Right forelimb (tissue), 1 donor: ENCODE measurements around the gene SMTNL2.
"Not testable (repeated sequence)": the region's sequence is repeated elsewhere in the genome, so short reads cannot be mapped to it uniquely, and the experiment has no call there.

ENCODE experiments used
- DNase-seq: peaks from one replicate; pipeline ENCODE4 v3.0.0-alpha.2; 2018

Gene SMTNL2

DNA sequence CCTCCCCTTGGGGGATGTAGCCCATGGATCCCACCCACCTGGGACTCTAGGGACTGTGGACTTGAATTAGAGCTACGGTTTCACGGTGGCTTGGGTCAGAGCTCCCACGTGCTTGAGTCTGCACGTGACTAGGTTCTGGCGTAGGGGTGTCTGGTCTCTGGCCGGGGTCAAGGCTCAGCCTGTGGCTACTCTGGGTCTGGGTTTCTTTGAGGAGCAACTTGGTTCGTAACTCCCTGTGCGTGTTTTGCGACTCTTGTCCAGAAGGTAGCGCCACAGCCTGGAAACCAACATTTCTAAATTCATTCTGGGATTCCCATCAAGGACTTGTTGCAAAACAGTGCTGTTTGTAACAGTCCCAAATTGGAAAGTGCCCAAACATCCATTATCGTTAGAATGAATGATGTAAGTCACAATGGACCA, 23.5 kb upstream of the SMTNL2 start:
- DNase-seq: no peak

DNA sequence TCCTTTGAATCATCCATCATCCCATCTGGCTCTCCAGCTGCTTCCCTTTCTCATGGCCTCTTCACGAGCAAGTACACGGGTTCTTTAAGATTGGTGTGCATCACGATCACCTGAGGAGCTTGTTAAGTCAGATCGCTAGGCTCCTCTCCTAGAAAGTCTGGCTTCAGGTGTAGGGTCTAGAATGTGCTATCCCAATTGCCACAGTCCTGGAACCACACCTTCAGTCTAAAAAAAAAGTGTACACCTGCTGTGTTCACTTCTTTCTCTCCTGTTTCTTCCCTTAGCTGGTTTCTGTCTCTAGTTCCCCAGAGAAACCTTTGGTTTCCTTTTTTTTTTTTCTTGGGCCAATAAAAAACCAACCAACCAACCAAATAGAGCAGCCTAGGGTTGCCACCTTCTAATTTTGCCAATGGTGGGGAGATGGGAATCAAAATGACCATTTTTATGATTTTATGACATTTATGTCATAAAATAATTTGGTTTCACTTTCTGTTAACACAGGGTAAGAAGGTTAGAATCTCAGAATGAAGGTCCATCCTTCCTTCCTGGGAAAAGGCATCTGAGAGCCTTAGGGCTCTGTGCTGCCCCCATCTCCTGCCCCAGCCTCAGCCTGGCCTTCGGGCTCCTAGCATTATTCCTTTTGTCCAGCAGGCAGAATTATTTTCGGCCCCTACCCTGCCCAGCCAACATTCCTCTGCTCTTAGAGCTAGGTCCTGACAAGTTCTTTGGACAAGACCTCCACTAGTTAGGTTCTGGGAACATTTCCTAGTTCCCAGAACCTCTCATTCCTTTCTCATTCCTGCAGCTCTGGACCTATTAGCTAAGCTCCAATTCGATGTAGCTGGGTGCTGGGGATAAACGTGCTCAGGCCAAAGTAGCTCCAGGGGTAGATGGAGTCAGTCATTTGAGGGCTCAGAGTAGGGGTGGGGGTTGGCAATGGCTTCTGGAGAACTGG, 22.0 kb upstream of the SMTNL2 start:
- DNase-seq: no peak

DNA sequence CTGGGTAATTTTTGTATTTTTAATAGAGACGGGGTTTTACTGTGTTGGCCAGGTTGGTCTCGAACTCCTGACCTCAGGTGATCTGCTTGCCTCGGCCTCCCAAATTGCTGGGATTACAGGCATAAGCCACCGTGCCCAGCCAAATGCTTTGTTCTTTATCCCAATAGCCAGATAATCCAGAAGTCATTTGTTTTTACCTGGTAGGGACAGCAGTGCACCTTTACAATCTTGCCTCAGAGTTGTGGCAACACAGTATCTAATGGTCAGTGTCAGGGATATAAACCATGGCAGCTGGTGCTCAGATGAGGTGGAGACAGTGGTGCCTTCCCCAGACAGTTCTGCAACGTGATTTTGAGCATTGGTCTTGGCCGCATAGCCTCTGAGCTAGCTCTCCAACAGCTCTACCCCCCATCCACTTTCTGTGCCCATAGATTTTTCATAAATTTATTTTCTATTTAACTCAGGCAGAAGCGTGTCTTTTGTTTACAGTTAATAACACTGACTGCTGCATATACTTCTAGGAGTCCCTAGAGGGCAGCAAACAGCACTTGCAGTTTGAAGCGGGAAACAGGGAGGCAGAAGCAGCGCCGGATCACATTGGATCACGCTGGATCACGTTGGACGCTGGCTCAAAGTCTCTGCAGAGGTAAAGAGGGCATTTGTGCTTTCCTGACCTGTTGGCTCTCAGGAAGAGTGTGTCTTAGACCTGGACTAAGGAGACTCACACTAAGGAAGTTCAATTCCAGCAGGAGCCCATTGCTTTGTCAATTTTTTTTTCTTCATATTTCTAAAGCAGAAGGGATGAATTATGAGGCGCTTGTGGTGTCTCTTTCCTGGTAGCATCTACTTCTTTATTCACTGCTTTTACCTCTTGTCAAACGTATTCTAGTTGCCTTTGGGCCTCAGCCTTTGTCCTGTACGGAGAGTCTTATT, 18.9 kb upstream of the SMTNL2 start:
- peak; percentile 76 for DNase-seq

DNA sequence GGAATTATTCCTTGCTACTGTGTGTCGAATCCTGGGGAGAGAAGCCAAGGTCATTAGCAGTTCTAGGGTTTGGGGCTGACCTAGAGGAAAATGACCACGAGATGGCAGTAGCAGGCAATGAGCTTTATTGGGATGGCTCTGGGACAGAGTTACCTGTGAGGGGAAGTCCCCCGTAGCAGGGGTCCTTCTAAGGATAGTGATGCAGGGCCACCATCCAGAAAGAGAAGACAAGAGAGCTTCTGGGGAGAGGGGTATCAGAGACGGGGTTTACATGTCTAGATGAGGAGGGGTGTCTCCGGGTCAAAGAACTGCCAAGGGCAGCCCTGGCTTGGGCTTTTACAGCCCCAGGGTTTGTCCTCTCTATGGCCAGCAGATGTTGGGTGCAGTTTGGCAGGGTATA, 17.5 kb upstream of the SMTNL2 start:
- peak; percentile 63 for DNase-seq

DNA sequence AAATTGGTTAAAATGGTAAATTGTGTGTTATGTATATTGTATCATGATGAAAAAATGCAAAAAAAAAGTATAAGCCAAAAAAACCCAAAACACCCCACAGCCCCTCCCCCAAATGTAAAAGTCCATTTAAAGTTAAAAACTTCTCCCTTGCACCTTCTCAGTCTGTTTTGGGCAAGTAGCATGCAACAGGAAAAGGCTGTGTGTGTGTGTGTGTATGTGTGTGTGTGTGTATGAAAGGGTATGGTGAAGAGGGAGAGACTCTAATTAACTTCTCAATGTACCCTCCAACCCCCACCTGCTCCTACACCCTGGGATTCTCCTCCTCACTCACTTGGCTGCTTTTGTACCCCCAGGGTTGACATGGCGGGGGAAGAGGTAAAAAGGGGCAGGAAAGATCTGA, 14.7 kb upstream of the SMTNL2 start:
- no peak for DNase-seq

DNA sequence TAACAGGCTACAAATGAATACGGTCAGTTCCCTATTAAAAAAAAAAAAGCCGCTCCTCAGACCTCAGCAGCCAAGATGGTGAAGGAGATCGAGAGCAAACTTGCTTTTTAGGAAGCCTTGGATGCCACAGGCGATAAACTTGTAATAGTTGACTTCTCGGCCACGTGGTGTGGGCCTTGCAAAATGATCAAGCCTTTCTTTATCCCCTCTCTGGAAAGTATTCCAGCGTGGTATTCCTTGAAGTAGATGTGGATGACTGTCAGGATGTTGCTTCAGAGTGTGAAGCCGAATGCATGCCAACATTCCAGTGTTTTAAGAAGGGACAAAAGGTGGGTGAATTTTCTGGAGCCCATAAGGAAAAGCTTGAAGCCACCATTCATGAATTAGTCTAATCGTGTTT, 12.2 kb upstream of the SMTNL2 start:
- no peak for DNase-seq

DNA sequence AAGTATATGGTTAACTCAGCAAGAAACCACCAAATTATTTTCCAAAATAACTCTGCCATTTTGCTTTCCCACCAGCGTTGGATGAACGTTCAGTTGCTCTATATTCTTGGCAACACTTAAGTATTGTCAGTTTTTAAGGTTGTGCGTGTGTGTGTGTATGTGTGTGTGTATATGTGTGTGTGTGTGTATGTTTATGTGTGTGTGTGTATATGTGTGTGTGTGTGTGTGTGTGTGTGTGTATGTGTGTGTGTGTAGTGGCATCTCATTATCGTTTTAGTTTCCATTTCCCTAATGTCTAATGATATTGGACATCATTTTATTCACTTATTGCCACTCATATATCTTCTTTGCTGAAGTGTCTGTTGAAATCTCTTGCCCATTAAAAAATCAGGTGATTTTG, 11.2 kb upstream of the SMTNL2 start:
- no peak for DNase-seq

DNA sequence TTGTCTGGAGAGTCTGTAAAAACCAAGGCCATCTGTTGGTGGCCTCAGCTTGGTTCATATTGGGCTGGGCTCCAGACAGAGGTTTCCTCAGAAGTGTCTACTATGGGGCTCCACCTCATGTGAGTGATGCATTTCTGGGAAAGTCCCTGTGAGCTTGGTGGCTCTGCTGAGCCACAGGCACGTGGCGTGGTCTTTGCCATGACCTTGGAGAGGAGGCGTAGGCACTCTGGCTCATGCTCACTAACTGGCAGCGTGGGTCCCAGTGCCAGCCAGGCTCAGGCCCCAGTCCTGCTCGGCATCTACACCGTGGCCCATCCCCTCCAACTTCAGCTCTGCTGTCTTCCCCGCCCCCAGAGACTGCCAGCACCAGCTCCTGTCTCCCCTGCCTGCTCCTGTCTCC, 10.7 kb upstream of the SMTNL2 start:
- no peak for DNase-seq

DNA sequence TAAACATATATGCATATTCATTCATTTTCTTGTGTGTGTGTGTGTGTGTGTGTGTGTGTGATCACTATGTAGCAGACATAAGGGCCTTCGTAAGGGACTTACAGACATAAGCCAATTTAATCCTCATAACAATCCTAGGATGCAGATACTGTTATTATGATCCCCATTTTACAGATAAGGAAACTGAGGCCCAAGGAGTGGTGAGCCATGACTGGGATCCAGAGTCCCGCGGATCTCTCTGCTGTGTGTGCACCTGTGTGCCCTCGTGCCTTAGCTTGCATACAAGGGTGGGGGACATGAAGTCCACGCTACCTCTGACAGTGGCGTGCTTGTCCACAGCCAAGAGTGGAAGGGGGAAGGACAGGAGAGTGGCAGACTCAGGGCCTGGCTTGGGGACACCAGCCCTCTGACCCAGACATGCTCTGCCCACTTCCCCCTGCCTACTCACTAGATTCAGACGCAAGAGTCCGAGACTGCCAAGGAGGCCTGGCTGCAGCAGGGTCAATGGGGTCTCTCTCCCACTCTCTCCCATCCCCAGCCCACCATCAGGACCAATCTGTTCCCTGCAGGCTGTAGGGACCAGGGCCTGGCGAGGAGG, 9.8 kb upstream of the SMTNL2 start:
- DNase-seq: no peak

DNA sequence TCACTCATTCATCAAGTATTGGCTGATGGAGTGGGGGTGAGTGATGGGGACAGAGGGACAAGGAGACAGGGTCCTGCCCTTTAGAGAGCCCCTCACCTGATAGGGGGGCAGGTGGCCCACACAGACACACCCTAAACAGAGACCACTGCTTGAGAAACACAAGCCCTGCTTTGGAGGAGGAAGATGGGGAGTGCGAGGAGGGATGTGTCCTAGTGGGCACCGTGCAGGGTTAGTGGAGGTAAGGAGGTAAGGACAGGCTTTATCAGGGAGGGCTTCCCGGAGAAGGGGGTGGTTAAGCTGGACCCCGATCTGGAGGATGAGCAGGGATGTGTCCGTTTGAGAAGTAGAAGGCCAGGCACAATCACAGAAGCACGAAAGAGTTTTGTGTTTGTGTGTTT, 8.2 kb upstream of the SMTNL2 start:
- no peak for DNase-seq

DNA sequence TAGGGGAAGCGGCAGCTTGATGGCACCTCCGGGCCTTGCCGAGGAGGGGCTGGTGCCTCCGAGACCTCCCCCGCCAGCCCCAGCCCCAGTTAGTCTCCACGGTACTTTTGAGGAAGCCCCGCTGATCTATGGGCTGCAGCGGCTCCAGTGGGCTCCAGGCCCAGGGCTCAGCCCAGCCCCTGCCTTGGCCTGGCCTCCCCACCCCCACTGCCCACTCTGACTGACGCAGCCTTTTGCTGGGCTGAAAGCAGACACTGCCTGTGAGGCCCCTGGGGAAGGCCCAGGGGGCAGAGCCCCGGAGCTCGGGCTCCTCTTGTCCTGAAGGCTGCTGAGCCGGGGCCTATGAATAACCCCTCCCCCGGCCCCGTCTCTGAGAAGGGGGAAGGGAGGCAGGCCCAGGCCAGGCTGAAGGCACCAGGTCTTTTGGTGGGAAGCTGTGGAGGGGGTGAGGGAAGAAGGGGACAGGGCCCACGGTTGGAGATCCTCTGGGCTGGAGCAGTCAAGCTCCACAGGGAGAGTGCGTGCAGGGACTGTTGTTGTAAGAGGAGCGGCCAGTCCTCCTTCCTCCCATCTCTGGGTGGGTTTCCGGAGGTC, 7.5 kb upstream of the SMTNL2 start:
- DNase-seq: no peak

DNA sequence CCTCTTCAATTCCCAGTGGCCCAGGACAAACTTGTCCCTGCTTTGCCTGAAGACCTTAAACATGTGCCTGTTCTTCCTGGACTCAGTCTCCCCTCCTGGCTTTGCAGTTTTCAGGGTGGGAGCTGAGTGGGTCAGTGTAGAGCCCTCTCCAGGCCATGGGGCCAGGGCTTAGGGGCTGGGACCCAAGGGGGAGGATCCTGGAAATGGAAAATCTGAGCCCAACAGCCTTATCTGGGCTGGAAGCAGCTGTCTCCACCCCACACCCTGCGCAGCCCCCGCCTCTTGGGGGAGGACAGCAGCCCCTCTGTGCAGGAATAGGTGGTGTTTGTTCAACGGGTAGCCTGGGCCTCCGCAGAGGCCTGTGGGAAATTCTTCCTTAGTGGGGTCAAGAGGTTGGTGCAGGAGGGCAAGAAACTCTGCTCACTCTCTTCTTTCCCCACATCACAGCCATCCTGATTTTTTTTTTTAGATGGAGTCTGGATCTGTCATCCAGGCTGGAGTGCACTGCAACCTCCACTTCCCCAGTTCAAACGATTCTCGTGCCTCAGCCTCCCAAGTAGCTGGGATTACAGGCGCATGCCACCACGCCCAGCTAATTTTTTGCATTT, 6.8 kb upstream of the SMTNL2 start:
- DNase-seq: no peak

DNA sequence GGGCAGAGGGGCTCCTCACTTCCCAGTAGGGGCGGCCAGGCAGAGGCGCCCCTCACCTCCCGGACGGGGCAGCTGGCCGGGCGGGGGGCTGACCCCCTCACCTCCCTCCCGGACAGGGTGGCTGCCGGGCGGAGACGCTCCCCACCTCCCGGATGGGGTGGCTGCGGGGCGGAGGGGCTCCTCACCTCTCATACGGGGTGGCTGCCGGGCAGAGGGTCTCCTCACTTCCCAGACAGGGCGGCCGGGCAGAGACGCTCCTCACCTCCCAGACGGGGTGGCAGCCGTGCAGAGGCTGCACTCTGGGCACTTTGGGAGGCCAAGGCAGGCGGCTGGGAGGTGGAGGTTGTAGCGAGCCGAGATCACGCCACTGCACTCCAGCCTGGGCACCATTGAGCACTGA, 6.0 kb upstream of the SMTNL2 start:
- DNase-seq: not testable (repeated sequence)

DNA sequence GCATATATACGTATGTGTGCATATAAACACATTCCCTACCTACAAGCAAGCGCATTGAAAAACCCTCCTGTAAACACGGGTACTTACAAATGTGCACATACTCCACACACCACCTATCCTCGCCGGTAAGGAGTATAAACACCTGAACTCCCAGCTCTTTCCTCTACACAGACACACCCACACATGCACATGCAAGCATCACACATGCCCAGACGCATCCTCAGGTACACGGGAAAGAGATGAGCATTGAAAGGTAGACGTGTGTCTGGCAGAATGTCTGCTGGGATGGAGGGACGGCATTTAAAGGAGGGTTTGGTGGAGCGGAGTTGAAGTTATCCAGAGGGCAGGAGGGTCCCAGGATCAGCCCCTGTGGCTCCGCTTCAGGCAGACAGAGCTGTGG, 4.7 kb upstream of the SMTNL2 start:
- no peak for DNase-seq

DNA sequence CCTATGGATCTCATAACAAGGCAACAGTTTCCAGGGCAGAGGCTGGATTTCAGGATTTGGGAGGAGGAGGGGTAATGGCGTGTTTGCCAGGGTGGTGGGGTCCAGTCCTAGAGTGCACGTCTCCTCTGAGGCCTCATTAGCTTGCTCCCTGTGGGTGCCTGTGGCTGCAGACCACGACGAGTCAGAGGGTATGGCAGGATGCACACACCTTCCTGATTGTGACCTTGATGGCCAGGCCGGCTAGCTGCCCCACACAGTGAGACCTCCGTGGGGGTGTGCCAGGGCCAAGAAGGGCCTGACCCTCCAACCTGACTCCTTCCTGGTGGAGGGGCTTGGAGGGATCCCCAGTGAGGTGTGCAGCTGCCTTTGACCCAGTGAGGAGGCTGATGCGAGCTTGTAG, 4.0 kb upstream of the SMTNL2 start:
- no peak for DNase-seq

DNA sequence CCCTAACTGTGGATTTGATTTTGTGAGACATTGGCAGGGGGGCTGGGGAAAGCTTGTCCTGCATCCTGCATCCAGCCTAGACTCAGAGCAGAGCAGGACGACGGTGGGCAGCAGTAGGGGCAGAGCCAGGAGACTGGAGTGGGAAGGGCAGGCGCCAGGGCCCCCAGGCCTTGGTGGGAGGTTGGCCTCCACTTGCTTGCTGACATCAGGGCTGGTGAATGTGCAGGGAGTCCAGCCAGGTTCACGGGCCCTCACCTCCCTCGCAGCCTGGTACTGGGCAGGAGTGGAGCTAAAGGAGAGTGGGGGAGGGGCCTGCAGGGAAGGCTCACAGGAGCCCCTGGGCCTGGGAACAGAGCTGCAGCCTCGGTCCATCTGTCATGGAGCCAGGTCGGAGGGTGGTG, 2.2 kb upstream of the SMTNL2 start:
- no peak for DNase-seq

DNA sequence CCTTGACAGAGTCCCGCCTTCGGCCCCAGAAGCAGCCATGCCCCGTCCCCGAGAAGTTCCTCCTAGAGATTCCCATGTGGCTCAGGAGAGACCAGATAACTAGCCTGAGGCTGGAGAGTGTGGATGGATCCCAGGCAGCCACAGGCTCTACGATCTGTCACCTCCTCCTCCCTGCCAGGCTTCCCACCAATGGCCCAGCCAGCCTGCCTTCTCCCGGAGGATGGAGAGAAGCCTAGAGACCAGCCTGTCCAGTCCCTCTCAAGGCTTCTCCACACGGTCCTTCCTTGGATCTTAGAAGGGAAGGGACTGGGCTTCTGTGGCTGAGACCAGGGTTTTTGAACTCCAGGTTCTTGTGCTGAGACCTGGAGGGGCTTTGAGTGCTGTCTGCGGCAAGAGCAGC, 1.6 kb upstream of the SMTNL2 start:
- no peak for DNase-seq

DNA sequence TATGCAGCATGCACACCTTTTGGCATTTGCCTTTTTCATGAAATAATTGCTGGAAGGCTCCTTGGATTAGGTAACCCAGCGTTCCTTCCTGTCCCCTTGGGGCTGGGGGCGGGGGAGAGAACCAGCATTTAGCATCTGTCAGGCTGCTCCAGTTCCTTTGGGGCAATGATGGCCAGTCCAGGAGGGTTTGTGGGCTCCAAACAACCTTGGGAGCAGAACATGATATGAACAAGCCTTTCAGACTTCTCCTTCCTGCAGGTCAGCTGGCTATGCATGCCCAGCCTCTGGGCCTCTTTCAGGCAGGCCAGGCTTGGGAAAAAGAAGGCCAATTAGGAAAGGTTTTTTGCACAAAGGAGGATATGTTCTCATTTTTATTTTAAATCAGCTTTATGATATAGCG, 1.1 kb upstream of the SMTNL2 start:
- no peak for DNase-seq

DNA sequence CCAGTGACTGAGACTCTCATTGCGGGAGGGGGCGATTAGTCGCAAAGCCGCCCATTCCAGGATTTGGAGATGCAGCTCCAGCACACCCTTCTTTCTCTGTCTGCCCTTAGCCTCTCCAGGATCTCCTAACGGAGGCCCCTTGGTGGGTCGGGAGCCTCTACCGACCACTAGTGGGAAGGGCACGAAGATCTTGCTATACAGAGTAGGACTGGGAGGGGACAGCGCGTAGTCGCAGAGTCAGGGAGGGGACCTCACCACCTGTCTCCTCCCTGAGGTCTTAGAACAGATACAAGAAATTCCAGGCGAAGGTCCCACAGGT, 588 bp upstream of the SMTNL2 start:
- DNase-seq: no peak

DNA sequence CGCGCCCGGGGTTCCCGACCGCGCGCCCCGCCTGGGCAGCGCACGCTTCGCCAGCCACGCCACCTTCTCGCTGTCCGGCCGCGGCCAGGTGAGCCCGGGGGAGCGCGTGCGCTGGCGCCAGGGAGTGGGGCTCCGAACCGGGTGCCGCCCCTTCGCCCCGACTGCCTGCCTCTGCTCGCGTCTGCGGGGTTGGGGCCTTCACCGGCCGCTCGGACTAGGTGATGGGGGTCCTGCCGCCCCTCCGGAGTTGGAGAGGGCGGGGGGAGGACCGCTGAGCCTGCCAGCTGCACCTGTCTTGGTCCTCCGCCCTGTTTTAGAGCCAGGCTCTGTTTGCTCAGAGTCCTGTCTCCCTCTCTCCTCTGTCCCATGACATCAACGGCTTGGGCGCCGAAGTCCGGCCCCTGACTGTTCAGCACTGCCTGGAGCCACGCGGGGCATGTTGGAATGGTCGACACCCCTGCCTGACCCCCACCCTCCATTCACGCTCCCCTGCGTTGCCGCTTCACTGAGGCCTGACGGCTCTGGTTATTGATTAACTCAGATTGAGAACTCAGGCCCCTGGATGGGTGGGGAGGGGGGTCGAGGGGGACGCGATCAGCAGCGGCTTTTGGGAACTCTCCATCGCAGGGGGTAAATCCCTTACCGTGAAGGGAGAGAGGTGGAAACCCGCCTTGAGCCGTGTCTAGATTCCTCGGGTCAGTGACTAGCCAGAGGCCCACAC, 748 bp downstream of the SMTNL2 start:
- DNase-seq: no peak

DNA sequence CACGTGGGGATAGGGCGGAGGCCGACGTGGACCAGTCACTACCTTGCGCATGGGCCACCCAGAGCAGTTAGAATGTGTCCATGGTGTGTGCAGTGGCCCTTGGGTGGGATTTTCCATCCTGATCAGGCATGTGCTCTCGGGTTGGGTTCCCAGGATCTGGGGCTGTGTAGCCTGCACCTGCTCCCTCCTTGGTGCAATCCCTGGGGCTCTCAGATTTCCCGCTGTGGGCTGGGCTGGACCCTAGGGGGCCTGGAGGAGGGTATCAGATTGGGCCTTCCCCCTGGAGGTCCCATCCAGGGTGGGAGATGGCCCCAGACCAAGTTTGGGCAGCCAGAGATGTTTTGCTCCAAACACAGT, 1.3 kb downstream of the SMTNL2 start:
- DNase-seq: no peak

DNA sequence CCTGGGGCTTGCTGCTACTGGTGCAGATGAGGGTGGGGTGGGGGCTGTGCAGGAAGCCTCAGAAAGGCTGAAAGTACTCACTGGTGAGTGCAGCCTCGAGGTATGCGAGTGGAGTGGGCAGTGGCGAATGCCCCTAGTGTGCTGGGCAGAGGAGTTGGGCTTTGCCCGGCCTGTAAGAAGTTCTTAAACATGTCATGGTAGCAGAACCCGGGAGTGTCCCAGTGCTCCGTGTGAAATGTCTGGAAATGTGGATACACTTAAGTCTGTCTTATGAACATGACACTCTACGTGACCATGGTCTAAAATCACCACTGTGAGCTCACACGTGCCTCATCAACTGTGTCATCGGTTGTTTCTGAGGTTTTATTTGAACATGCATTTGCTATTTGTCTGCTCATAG, 1.7 kb downstream of the SMTNL2 start:
- DNase-seq: no peak
